H9 (cell line): Measurements from ENCODE around the gene LYRM7. TPM values are rescaled to one million over a fixed set of nuclear protein-coding genes. Genes with fewer than 3 reads are reported as not detected.

Experiments used
- DNase-seq: peaks from one replicate; pipeline ENCODE4 v3.0.0-alpha.2; 2017
- H2AFZ ChIP-seq: one replicate; pipeline ENCODE4 v1.6.1; 2013; ENCODE audit warnings: mild to moderate bottlenecking, low read length, control low read depth, moderate library complexity
- H2AK5ac ChIP-seq: 2 replicates; pipeline ENCODE4 v1.6.1; 2013; ENCODE audit warnings: low read length, control low read depth, mixed read lengths; ENCODE audit not compliant: insufficient read length
- H2BK120ac ChIP-seq: one replicate; pipeline ENCODE4 v1.6.1; 2013; ENCODE audit warnings: low read depth, mild to moderate bottlenecking, low read length, control low read depth, inconsistent platforms; ENCODE audit not compliant: poor library complexity, severe bottlenecking
- H2BK12ac ChIP-seq: 2 replicates; pipeline ENCODE4 v1.6.1; 2013; ENCODE audit warnings: low read length, control low read depth, mixed read lengths, low read depth; ENCODE audit not compliant: insufficient read length
- H2BK15ac ChIP-seq: 2 replicates; pipeline ENCODE4 v1.6.1; 2013; ENCODE audit warnings: low read depth, low read length, control low read depth
- H2BK20ac ChIP-seq: one replicate; pipeline ENCODE4 v1.6.1; 2013; ENCODE audit warnings: low read depth, mild to moderate bottlenecking, low read length, control low read depth, inconsistent platforms; ENCODE audit not compliant: poor library complexity, severe bottlenecking
- H2BK5ac ChIP-seq: 2 replicates; pipeline ENCODE4 v1.6.1; 2013; ENCODE audit warnings: low read length, control low read depth, mixed read lengths; ENCODE audit not compliant: insufficient read length
- H3K14ac ChIP-seq: 2 replicates; pipeline ENCODE4 v1.6.1; 2013; ENCODE audit warnings: low read length, control low read depth; ENCODE audit not compliant: insufficient read depth
- H3K18ac ChIP-seq: 2 replicates; pipeline ENCODE4 v1.6.1; 2013; ENCODE audit warnings: low read depth, mild to moderate bottlenecking, mixed read lengths, low read length, control low read depth; ENCODE audit not compliant: insufficient read length
- H3K23ac ChIP-seq: 2 replicates; pipeline ENCODE4 v1.6.1; 2013; ENCODE audit warnings: low read length, control low read depth, mixed read lengths, low read depth; ENCODE audit not compliant: insufficient read length
- H3K23me2 ChIP-seq: 2 replicates; pipeline ENCODE4 v1.6.1; 2013; ENCODE audit warnings: low read depth, mild to moderate bottlenecking, mixed read lengths, low read length, control low read depth; ENCODE audit not compliant: insufficient read length, poor library complexity, severe bottlenecking
- H3K27ac ChIP-seq: 2 replicates; pipeline ENCODE4 v1.5.1; 2013; ENCODE audit warnings: low read length, control low read depth, mixed read lengths, low read depth; ENCODE audit not compliant: insufficient read length
- H3K27me3 ChIP-seq: 2 replicates; pipeline ENCODE4 v1.6.1; 2013; ENCODE audit warnings: low read length, control low read depth, inconsistent platforms; ENCODE audit not compliant: insufficient read depth
- H3K4ac ChIP-seq: 2 replicates; pipeline ENCODE4 v1.6.1; 2013; ENCODE audit warnings: low read depth, mild to moderate bottlenecking, control low read depth, inconsistent platforms, low read length, moderate library complexity
- H3K4me1 ChIP-seq: 2 replicates; pipeline ENCODE4 v1.6.1; 2013; ENCODE audit warnings: low read length, control low read depth, inconsistent platforms; ENCODE audit not compliant: insufficient read depth
- H3K4me2 ChIP-seq: 2 replicates; pipeline ENCODE4 v1.6.1; 2013; ENCODE audit warnings: low read length, control low read depth, mixed read lengths; ENCODE audit not compliant: insufficient read length, insufficient read depth
- H3K56ac ChIP-seq: 2 replicates; pipeline ENCODE4 v1.6.1; 2013; ENCODE audit warnings: low read depth, mild to moderate bottlenecking, mixed read lengths, low read length, control low read depth; ENCODE audit not compliant: insufficient read length
- H3K79me1 ChIP-seq: 2 replicates; pipeline ENCODE4 v1.6.1; 2013; ENCODE audit warnings: low read depth, mild to moderate bottlenecking, moderate library complexity, low read length, control low read depth, inconsistent platforms; ENCODE audit not compliant: insufficient read depth, poor library complexity, severe bottlenecking
- H3K79me2 ChIP-seq: 2 replicates; pipeline ENCODE4 v1.6.1; 2013; ENCODE audit warnings: low read length, control low read depth, inconsistent platforms; ENCODE audit not compliant: insufficient read depth
- H3K9ac ChIP-seq: 2 replicates; pipeline ENCODE4 v1.6.1; 2013; ENCODE audit warnings: low read length, control low read depth, mixed read lengths; ENCODE audit not compliant: insufficient read length; ENCODE audit errors: extremely low read depth
- H3K9me3 ChIP-seq: one replicate; pipeline ENCODE4 v1.6.1; 2013; ENCODE audit warnings: low read depth, low read length, inconsistent platforms; ENCODE audit not compliant: control insufficient read depth
- H3T11ph ChIP-seq: one replicate; pipeline ENCODE4 v1.6.1; 2013; ENCODE audit warnings: mild to moderate bottlenecking, low read length, control low read depth, inconsistent platforms
- H4K20me1 ChIP-seq: one replicate; pipeline ENCODE4 v1.6.1; 2013; ENCODE audit not compliant: control insufficient read depth, insufficient read length, insufficient read depth
- H4K5ac ChIP-seq: 2 replicates; pipeline ENCODE4 v1.6.1; 2013; ENCODE audit warnings: low read depth, mild to moderate bottlenecking, mixed read lengths, low read length, control low read depth; ENCODE audit not compliant: insufficient read length
- H4K8ac ChIP-seq: replicated peaks from 2 replicates; pipeline ENCODE4 v1.6.1; 2013; ENCODE audit warnings: low read length, control low read depth, mixed read lengths, low read depth; ENCODE audit not compliant: insufficient read length
- H4K91ac ChIP-seq: 2 replicates; pipeline ENCODE4 v1.6.1; 2013; ENCODE audit warnings: low read depth, mild to moderate bottlenecking, moderate library complexity, mixed read lengths, low read length, control low read depth; ENCODE audit not compliant: insufficient read length
- H3K27ac Mint-ChIP-seq, 3 experiments: 2 replicates in 2 of 3; 3 replicates in 1 of 3; pipeline ENCODE4 v1.8.0; 2020 to 2021; ENCODE audit warnings: mixed read lengths in 3 of 3, mild to moderate bottlenecking in 1 of 3, moderate library complexity in 1 of 3
- H3K27me3 Mint-ChIP-seq: 2 replicates; pipeline ENCODE4 v1.8.0; 2021; ENCODE audit warnings: low read depth, mild to moderate bottlenecking, moderate library complexity, mixed read lengths
- H3K36me3 Mint-ChIP-seq, 3 experiments: 2 replicates in 2 of 3; 3 replicates in 1 of 3; pipeline ENCODE4 v1.8.0; 2020 to 2021; ENCODE audit warnings: low read depth in 3 of 3, mixed read lengths in 3 of 3; ENCODE audit not compliant: insufficient read depth in 1 of 3
- H3K4me1 Mint-ChIP-seq, 2 experiments: 2 replicates each; pipeline ENCODE4 v1.8.0; 2020; ENCODE audit warnings: mixed read lengths in 2 of 2
- H3K4me3 Mint-ChIP-seq, 2 experiments: 2 replicates in 1 of 2; 3 replicates in 1 of 2; pipeline ENCODE4 v1.8.0; 2020 to 2021; ENCODE audit warnings: mild to moderate bottlenecking in 2 of 2, mixed read lengths in 2 of 2, moderate library complexity in 1 of 2
- H3K9me3 Mint-ChIP-seq, 2 experiments: 2 replicates in 1 of 2; 3 replicates in 1 of 2; pipeline ENCODE4 v1.8.0; 2020; ENCODE audit warnings: mild to moderate bottlenecking in 2 of 2, mixed read lengths in 2 of 2, moderate library complexity in 1 of 2
- WGBS: extraction: QIAGEN DNeasy Blood & Tissue Kit; methylation state at CpG from one replicate; pipeline ENCODE4 v1.1.7; 2013; ENCODE audit warnings: missing lambda C conversion rate, low lambda C conversion rate, mixed read lengths; ENCODE audit not compliant: insufficient read length; ENCODE audit errors: extremely low coverage; 5-methylcytosine and 5-hydroxymethylcytosine counted together
- total RNA-seq: library from RNA; stranded (reverse); gene quantifications from 2 replicates; pipeline ENCODE4 v1.2.1, GENCODE V29; 2021
- TF ChIP-seq, protein P1 (sequence below): fragments of 200-600 bp; sonication (generic); conservative IDR thresholded peaks from 3 replicates; pipeline ENCODE4 v1.8.0; 2021; ENCODE audit warnings: antibody characterized with exemption, mild to moderate bottlenecking

LYRM7 gene
- total RNA-seq, 1 experiment from 2014 or later, result 7.0 TPM

DNA sequence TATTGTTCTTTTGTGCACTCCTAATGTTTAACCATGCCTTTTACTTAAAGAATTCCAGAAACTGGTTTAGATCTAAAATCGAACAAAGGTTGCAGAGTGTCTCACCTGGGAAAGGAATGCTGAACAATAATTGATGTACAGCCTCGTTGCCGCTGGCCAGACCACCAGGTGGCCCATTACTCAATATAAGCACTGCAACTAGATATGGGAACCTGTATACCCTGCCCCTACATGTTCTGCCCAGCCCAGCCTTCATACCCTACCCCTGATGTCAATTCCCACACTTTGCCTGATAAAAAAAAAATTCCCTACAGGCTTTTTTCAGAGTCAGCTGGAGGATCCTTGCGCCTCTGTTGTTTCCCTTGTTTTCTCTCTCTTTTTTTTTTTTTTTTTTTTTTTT lies 19.5 kb upstream of the LYRM7 start:
- H3K18ac ChIP-seq, result no peak overlapping the region
- Mint-ChIP-seq H3K27ac (no peak overlapping the region), H3K27me3 (no peaks in the 10 kb centered on the region), H3K9me3 (no peaks in the 10 kb centered on the region), H3K4me1 (peaks cover 3 to 6% of the 10 kb centered on the region in 2 experiments; a peak in 3 of 4 replicates), H3K36me3 (peaks cover 0 to 2% (median 0%) of the 10 kb centered on the region in 3 experiments; a peak in 2 of 7 replicates), H3K4me3 (no peak overlapping the region)
- DNase-seq, result no peak
- H2BK5ac ChIP-seq, result no peak overlapping the region
- H3K79me2 ChIP-seq, result no peaks in the 10 kb centered on the region
- H2AFZ ChIP-seq, result no peak overlapping the region
- no peak overlapping the region for H3K23ac ChIP-seq
- H4K20me1 ChIP-seq, result no peaks in the 10 kb centered on the region
- no peak overlapping the region for H2AK5ac ChIP-seq
- H3K4ac ChIP-seq, result no peak overlapping the region
- H3K4me1 ChIP-seq, result no peaks in the 10 kb centered on the region
- no peaks in the 10 kb centered on the region for H3K23me2 ChIP-seq
- WGBS, result no CpG with 5 or more reads among the region's 4 CpGs
- H3K56ac ChIP-seq, result no peak overlapping the region
- no peak overlapping the region for H3T11ph ChIP-seq
- TF ChIP-seq, protein P1, sequence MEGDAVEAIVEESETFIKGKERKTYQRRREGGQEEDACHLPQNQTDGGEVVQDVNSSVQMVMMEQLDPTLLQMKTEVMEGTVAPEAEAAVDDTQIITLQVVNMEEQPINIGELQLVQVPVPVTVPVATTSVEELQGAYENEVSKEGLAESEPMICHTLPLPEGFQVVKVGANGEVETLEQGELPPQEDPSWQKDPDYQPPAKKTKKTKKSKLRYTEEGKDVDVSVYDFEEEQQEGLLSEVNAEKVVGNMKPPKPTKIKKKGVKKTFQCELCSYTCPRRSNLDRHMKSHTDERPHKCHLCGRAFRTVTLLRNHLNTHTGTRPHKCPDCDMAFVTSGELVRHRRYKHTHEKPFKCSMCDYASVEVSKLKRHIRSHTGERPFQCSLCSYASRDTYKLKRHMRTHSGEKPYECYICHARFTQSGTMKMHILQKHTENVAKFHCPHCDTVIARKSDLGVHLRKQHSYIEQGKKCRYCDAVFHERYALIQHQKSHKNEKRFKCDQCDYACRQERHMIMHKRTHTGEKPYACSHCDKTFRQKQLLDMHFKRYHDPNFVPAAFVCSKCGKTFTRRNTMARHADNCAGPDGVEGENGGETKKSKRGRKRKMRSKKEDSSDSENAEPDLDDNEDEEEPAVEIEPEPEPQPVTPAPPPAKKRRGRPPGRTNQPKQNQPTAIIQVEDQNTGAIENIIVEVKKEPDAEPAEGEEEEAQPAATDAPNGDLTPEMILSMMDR, result no peak
- H2BK120ac ChIP-seq, result no peak overlapping the region
- no peak overlapping the region for H4K5ac ChIP-seq
- H2BK12ac ChIP-seq, result no peak overlapping the region
- no peak overlapping the region for H4K8ac ChIP-seq
- no peak overlapping the region for H2BK15ac ChIP-seq
- H3K9ac ChIP-seq, result no peak overlapping the region
- no peak overlapping the region for H4K91ac ChIP-seq
- H3K27ac ChIP-seq, result no peak overlapping the region
- no peak overlapping the region for H3K14ac ChIP-seq
- no peak overlapping the region for H2BK20ac ChIP-seq
- no peaks in the 10 kb centered on the region for H3K9me3 ChIP-seq
- H3K79me1 ChIP-seq, result no peaks in the 10 kb centered on the region
- H3K27me3 ChIP-seq, result no peaks in the 10 kb centered on the region
- no peak overlapping the region for H3K4me2 ChIP-seq
